Measurements from ENCODE around the gene ZWILCH.

Gene ZWILCH

DNA sequence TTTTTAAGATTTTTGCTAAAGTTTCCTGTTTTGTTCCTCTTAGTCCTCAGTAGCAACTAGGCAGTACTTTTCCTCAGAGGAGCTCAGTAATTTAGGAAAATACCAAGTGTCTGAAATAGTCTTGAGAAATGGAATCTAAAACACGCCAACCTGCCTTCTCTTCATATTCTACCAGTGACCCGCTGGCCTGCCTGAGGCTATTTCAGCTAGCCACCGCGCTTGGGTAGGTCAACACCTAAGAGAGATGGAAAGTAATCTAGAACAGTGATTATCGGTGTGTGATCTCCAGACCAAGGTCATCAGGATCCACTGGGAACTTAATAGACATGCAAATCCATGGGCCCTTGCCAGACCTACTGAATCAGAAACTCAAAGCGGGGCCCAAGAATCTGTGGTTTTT lies 53.1 kb downstream of the ZWILCH start:
- DNase-seq: no peak

DNA sequence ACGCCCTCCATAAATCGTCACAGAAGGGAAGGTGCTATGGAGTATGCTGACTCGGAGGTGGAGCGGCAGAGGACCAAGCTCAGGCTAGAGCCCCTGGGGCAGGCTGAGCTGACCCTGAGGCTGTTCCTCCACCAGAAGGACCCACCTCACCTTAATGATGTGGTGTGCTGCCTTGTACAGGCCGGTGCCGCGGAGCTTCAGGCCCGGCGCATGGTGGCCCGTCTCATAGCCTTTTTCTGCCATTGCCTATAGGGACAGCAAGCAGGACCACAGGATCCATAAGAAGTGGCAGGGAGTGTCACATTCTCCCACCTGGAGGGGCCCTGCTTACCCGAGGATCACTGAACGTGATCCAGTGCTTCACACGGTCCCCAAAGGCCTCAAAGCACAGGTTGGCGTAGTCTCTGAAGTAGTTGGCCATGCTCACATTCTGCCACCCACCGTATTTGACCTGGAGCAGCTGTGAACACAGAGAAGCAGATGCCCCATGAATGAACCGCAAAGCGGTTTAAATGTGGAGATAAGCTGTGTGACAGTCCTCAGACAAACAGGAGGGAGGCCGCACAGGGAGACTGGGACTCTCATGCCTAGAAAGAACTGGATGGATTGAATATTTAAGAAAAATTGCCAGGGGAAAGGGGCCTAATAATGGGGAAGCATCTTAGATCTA lies 55.9 kb downstream of the ZWILCH start:
- no peak for DNase-seq

DNA sequence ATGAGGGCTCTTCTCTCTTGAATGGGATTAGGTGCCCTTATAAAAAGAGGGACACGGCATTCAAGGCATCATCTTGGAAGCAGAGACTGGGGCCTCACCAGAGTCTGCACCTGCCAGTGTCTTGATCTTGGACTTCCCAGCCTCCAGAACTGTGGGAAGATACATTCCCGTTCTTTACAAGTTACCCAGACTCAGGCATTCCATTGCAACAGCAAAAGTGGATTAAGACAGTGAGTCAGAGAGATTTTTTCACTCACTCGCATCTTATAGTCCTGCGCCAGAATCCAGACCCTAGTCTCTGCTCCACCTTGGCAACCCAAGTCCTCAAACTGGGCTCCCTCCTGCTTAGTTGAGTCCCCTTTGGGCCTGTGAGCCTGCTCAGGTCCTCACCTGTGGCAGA lies 58.0 kb downstream of the ZWILCH start:
- no peak for DNase-seq

DNA sequence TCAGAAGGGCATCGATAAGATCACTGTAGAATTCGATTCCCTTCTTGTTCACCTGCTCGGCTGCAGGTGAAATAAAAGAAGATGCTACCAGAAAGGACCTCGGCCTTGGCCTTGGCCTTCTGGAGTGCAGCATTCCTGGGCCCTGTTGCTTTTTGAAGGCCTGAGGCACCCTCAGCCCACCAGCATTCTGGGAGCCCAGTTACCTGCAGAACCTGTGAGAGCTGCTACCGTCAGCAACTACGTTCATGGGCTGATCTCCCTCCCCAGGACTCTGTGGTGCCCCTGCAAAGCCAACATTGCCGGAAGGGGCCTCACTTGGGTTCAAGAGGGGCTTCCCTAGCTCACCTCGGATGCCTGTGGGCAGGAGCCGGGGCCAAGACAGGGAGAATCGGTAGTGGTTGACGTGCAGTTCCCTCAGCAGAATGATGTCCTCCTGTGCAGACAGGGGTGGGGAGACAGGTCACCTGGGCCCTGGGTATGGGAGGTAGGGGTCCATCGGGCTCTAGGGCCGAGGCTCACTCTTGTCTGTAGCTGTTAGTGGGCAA lies 58.5 kb downstream of the ZWILCH start:
- no peak for DNase-seq

DNA sequence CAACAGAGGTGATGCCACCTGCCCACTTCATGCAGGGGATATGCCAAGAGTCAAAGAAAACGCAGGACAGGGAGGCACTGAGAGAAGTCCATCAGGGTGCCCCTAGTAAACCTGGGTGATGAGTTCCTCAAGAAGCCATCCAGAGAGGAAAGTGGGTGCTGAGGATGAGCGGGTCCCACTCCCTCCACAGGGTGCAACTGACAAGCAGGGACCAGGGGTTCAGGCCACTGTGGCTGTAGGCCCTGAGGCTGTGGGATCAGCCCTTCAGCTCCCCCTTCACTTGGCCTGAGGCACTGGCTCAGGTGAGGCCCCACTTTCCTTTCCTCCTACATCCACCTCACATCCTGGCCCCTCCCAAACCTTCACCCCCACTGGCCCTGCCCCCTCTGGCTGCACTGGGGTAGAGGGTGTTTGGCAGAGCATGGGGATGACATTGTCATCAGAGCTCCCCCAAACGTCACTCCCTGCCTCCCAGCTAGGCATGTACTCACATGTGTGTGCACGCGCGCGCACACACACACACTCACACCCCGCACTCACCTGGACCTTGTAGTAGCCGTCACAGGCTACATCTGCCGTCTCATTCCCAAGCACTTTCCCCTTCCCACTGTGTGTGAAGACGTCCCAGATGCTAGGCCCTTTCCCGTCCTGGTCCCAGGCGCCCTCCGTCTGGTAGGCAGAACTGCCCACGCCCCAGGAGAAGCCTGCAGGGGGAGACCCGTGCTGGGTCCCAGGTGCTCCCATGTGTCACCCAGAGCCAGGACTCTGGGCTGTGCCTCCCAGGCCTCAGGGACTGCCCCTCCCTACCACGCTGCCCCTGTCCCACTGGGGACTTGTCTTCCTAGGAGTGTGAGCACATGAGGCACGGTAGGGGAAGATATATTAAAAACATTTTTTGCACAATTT lies 59.3 kb downstream of the ZWILCH start:
- no peak for DNase-seq

DNA sequence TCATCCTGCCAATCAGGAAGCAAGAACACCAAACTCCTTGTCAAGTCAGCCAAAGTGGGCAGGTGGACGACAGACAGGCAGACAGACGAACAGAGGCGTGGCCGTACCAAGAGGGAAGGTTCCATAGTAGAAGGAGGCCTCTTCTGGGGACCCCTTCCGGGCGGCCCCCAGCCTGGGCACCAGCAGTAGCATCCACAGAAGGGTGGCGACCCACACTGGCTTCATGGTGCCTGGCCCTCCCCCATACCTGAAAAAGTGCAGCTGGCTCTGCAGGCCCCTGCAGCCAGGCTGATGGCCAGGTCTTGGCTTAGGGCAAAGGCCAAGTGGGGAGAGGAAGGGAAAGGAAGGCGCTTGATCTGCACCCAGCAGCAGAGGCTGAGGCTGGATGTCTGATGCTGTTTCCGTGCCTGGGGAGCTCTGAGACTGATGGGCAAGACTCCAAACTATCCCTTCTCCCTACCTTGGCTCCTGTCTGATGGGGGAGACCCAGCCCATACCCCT lies 60.1 kb downstream of the ZWILCH start:
- DNase-seq: no peak

DNA sequence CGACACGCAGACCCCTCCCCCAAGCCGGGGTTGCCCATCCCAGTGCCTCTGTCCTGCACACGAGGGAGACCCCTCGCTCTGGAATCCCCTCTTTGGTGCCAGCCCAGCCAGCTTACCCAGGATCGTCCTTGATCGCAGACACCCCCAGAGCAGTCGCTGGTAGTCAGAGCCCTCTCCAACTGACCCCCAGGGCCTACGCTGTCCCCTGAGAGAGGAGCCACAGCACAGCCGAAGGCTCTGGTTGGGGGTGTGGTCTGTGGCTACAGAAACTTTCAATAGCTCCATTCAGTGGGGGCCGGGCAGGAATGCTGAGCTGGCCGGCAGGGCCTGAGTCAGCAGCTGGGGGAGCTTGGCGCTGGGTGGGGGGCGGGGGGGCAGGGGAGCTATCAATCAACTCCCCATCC lies 60.6 kb downstream of the ZWILCH start, which contains the start of gene LCTL:
Gene LCTL (minus strand): TSS at position 258 of the 404 bp plus-strand sequence. CDS start 633 bp downstream, outside the sequence.
- no peak for DNase-seq

DNA sequence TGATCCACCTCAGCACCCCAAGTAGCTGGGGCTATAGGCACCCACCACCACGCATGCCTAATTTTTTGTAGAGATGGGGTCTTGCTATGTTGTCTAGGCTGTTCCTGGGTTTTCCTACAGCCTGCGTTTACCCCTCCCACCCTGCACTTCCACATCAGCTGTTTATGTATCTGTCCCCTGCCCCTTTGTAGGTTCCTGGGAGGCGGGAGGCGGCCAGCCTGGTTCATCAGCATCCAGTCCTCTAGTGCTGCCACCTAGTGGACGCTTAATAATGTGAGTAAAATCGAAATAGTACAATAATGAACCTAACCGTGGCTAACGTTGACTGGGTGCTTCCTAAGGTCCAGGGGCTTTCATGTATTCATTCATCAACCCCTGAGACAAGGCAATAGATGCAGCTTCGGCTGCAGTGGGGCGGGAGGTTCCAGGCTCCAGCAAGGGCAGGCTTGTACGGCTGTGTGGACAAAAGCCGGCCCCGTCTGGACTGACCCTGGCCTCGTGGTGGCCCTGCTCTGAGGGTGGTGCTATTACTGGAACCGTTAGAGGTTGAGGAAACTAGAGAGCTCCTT lies 61.9 kb downstream of the ZWILCH start:
- DNase-seq: peak; percentile 4

DNA sequence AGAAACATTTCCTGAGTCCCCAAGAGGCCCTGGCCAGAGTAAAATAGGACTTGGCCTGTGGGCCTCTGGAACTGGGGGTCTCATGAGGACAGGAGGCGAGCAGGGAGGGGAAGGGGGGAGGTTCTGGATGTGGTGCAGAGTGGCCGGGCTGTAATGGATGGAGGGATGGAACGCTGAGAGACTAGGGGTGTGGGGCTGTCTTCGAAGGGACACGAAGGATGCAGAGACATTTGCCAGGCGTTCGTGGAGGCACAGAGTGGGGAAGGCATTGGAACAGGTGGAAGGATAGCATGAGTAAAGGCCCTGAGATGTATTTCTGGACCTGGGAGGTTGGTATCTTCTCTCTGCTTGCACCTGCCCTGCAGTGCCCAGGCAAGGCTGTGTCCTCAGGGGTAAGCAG lies 62.8 kb downstream of the ZWILCH start:
- no peak for DNase-seq

DNA sequence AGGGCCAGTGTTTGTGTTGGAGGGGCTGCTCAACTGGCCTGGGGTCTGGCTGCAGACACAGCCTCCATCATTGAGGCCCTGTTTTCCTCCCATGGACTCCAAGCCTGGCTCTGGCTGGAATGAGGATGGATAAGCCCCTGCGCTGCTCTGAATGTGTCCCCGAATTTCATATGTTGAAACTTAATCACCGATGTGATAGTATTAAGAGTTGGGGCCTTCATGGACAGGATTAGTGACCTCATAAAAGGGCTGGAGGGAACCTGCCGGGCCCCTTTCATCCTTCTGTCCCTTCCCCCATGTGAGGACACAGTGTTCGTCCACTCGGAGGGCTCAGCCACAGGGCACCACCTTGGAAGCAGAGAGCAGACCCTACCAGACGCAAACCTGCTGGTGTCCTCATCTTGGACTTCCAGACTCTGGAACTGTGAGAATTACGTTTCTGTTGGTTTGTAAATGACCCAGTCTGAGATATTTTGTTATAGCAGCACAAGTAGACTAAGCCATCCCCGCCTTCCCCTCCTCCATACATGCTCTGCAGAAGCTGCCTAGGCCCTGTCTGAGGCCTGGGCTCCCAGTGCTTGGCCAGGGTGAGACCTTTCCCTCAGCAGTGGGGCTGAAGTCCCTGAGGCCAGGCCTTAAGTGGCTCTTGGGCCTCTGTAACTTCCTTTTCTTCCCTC lies 64.5 kb downstream of the ZWILCH start:
- DNase-seq: no peak

DNA sequence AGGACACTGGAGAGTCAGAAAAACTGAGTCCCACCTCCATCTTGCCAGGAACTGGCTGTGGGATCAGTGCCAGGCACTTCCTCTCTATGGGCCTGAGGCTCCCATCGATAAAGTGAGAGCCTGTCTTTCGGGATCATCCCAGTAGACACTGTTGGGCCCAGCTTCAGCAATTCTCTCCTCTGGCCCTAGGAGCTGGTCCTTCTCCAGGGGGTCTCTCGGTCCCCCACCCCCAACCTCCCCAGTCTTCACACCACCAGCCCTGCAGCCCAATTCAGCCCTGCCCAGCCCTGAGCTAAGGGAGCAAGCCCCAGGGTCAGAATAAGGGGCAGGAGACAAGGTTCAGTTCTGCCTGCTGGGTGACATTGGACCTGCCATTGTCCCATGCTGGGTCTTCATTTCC lies 65.2 kb downstream of the ZWILCH start:
- DNase-seq: no peak

DNA sequence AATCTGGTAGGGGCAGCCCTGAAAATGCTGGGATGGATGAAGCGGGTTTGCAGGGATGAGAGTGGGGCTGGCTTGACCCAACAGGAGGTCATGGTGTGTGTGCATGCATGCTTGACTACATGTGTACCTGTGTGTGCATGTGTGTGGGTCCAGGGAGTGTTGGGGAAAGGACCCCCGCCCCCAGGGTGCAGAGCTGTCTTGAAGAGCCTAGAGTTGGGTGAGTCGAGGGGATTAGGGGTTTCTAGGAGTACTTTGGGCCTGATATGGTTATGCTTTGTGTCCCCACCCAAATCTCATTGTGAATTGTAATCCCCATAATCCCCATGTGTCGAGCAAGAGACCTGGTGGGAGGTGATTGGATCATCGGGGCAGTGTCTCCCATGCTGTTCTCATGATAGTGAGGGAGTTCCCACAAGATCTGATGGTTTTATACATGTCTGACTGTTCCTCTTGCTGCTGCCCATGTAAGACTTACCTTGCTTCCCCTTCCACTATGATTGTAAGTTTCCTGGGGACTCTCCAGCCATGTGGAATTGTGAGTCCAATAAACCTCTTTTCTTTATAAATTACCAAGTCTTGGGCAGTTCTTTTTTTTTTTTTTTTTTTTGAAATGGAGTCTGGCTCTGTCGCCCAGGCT lies 65.8 kb downstream of the ZWILCH start:
- no peak for DNase-seq

DNA sequence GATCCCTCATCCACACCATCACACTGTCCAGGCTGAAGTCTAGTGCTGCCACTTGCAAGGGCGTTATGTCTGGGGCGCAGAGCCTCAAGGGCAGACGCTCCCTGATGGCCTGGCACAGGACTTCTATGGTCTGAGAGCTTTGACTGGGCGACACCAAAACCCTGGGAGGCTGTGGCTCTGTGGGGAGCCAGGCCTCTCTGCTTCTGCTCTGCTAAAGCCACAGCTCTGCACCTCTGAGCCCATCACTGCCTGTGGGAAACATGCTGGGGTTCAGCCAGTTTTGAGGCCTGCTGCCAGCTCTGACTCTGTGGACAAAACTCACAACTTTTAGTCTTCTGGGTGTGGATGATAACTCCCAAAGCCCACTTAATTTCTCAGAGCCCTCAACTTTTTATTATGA lies 67.0 kb downstream of the ZWILCH start:
- no peak for DNase-seq

DNA sequence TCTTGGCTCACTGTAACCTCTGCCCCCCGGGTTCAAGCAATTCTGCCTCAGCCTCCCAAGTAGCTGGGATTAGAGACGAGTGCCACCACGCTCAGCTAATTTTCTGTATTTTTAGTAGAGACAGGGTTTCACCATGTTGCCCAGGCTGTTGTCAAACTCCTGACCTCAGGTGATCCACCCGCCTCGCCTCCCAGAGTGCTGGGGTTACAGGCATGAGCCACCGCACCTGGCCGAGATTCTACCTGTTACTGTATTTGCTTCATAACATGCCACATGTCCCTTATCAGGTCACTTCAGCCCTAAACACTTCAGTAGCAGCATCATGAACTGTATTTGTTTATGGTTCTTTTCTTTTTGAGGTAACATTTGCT lies 68.2 kb downstream of the ZWILCH start:
- no peak for DNase-seq

DNA sequence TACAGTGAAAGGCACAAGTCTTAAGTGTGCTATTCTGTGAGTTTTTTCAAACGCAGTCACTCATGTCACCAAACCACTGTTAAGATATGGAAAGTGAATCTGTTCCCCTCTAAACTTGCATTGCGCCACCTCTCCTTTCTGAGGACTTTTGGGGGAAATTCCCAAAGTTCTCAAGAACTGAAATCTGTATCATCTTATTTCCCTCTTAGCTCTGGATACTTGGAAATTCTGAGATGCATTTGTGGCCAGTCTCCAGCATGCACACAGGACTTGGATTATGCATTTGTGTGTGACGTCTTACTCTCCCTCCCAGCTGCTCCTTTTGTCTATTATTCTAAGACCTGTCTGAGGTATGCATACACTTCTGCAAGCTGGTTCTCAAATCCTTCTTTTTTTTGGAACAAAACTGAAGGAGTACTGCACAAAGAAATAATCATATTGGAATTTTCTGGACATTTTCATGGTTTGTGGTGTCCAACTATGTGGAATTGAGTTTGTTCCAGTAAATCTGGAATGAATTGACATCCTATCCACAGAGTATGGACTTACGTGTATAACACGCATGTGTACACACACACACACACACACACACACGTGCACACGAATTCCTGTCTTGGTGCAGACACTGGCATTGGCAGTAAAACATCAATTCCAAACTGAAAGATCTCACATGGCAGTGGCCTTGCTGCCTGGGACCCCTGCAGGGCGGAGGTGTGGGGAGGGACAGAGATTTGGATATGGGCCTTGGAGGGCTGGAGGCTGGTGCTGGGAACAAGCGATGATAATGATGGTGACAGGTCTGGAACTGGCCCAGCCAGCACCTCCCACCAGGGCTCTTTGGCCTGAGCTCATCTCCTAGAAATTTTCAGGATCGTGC lies 68.8 kb downstream of the ZWILCH start:
- DNase-seq: no peak

DNA sequence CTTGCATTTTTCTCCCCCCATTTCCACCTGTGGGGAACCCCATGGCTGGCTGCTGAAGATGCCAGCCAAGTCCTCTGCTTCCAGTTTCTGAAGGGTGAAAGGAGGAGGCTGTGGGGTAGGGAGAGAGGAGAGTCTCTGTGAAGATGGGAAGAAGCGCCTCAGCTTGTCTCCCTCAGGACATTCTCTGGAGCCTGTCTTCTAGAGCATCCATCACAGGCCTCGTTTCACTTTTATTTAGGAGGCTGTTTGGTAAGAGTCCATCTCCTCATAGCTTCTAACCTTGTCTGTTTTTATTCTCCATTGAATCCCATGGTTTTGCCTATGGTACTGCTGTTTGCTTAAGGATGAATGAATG lies 69.4 kb downstream of the ZWILCH start:
- DNase-seq: no peak

DNA sequence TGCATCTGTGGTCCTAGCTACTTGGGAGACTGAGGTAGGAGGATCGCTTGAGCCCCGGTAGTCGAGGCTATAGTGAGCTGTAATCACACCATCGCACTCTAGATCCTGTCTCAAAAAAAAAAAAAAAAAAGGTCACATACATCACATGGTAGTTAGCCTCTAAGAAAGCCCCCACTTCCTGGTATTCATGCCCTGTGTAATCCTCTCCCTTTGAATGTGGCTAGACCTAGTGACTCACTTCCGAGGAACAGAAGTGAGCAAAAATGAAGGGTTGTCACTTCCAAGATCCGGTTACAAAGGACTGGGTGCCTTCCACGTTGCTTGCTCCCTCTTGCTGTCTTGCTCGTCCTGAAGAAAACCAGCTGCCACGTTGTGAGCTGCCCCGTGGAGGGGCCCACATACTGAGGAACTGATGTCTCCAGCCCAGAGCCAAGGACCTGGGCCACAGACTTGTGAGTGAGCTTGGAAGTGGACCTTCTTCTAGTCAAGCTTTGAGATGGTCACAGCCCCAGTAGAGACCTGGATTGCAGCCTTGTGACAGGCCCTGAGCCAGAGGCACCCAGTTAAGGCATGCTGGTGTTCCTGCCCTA lies 73.3 kb downstream of the ZWILCH start:
- DNase-seq: no peak

DNA sequence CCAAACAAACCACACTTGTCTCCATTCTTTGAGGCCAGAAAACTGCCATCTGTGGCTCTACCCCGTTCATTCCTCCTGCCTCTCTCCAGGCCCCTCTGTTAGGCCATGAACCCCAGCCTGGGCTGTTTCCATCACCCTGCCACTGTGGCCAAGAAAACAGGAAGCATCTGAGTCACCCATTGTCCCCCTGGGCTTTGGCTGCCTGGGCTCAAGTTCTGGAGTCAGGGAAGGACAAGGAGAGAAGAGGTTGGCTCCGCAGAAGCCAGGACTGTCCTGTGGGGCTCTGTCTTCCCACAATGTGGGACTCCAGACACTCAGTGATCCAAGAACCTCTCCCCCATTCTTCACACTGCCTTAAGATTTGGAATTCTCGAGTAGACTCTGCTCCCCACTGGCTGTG lies 75.5 kb downstream of the ZWILCH start:
- no peak for DNase-seq

DNA sequence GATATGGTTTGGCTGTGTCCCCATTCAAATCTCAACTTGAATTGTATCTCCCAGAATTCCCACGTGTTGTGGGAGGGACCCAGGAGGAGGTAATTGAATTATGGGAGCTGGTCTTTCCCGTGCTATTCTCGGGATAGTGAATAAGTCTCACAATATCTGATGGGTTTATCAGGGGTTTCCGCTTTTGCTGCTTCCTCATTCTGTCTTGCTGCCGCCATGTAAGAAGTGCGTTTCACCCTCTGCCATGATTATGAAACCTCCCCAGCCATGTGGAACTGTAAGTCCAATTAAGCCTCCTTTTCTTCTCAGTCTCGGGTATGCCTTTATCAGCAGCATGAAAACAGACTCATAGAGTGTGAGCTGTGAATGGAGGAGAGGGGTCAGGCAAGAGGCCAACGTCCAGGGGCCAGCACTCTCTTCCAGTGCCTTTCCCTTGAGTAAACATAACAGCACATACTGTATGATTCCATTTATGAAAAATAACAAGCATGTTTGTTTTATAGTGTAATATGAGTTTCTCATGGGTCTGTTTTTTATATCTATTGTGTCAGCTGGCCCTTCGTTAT lies 76.9 kb downstream of the ZWILCH start:
- DNase-seq: no peak

DNA sequence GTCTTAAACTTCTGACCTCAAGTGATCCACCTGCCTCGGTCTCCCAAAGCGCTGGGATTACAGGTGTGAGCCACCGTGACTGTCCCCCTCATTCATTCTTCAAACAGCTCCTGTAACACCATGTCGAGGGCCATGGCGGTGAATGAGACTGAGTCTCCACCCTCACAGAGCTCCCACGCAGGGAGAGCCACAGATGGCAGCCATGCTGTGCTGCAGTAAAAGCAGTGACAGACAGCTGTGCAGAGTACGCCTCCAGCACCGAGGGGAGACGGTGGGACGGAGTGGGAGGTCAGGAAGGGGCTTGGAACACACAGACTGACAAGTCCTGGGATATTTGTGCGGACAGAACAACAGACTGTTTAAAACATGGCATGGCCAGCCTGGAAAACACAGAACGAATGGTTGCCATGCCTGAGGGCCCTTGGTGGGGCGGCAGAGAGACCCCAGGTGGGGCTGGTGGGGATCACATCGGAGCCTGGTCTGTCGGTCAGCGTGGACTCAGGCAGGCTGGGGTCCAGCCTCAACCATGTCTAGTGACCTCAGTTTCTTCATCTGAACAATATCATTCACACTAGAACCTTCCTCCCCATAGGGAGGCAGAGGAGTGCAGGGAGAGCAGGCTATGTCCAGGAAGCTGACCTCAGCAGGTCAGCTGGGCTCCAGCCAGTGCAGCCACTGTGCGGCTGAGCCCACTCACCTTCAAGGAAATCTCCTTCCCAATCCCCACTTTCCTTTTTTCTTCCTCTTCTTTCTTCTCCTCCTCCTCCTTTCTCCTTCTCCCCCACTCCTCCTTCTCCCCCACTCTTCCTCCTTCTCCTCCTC lies 81.2 kb downstream of the ZWILCH start:
- DNase-seq: no peak
